ENCODE data around the gene ARAF.

DNA sequence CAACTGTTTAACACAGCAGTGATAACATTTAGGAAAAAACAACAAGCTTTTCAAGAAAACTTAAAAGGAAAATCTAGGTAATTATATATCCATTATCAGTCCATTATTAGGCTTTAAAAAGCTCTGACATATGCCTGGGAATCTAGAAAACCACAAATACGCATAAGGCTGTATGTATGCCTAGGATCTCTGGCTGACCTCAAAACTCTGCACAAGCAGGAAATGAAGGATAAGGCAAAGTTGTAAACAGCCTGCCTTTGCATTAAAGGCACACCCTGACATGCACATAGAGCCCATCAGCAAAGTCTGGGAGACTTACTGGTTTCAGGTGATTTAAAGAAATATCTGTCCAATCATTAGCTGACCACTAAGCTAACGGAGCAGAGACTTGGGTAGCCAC lies 35.3 kb downstream of the ARAF start:
- TF ChIP-seq POLR2A (IDR thresholded peaks at IDR 0.05; ENCODE audit: low read depth, low read length) (no peak), SMC3 (IDR thresholded peaks at IDR 0.05; ENCODE audit: low read depth, low read length) (no peak), CEBPB (IDR thresholded peaks at IDR 0.05; ENCODE audit: low read depth, low read length) (no peak), RCOR1 (IDR thresholded peaks at IDR 0.05; ENCODE audit: insufficient replicate concordance, low read length) (no peak), CHD1 (IDR thresholded peaks at IDR 0.05; ENCODE audit: low read depth, low read length) (no peak), RAD21 (IDR thresholded peaks at IDR 0.05; ENCODE audit: low read length) (no peak), MXI1 (IDR thresholded peaks at IDR 0.05; ENCODE audit: borderline replicate concordance, low read depth, low read length) (no peak)
- TF ChIP-seq, protein P1, sequence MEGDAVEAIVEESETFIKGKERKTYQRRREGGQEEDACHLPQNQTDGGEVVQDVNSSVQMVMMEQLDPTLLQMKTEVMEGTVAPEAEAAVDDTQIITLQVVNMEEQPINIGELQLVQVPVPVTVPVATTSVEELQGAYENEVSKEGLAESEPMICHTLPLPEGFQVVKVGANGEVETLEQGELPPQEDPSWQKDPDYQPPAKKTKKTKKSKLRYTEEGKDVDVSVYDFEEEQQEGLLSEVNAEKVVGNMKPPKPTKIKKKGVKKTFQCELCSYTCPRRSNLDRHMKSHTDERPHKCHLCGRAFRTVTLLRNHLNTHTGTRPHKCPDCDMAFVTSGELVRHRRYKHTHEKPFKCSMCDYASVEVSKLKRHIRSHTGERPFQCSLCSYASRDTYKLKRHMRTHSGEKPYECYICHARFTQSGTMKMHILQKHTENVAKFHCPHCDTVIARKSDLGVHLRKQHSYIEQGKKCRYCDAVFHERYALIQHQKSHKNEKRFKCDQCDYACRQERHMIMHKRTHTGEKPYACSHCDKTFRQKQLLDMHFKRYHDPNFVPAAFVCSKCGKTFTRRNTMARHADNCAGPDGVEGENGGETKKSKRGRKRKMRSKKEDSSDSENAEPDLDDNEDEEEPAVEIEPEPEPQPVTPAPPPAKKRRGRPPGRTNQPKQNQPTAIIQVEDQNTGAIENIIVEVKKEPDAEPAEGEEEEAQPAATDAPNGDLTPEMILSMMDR (conservative IDR thresholded peaks at IDR 0.05; ENCODE audit: low read depth, low read length) = no peak
- TF ChIP-seq, protein P2, sequence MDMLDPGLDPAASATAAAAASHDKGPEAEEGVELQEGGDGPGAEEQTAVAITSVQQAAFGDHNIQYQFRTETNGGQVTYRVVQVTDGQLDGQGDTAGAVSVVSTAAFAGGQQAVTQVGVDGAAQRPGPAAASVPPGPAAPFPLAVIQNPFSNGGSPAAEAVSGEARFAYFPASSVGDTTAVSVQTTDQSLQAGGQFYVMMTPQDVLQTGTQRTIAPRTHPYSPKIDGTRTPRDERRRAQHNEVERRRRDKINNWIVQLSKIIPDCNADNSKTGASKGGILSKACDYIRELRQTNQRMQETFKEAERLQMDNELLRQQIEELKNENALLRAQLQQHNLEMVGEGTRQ (IDR thresholded peaks at IDR 0.05; ENCODE audit: low read depth, low read length) = no peak
